PFSK-1 (cell line): ENCODE measurements around the gene TTBK2.

Experiments
- FOXP2 ChIP-seq: optimal IDR thresholded peaks from 2 replicates; pipeline ENCODE3; 2011; ENCODE audit warnings: borderline replicate concordance, control low read depth, inconsistent platforms; ENCODE audit not compliant: insufficient read depth; ENCODE audit errors: extremely low read length, extremely low read depth
- POLR2AphosphoS5 ChIP-seq: IDR thresholded peaks from 2 replicates; pipeline ENCODE4 v1.6.1; 2012; ENCODE audit warnings: low read depth, mild to moderate bottlenecking, control low read depth, low read length, moderate library complexity
- REST ChIP-seq, 2 experiments: IDR thresholded peaks; 2 replicates each; pipeline versions ENCODE4 v1.6.1 to v1.8.0; 2011 to 2012; ENCODE audit warnings: low read depth in 2 of 2, low read length in 2 of 2, control low read depth in 1 of 2, inconsistent platforms in 1 of 2, mild to moderate bottlenecking in 1 of 2, moderate library complexity in 1 of 2; ENCODE audit not compliant: insufficient read depth in 1 of 2
- SIN3A ChIP-seq: IDR thresholded peaks from 2 replicates; pipeline ENCODE4 v1.6.1; 2012; ENCODE audit warnings: mild to moderate bottlenecking, low read length, moderate library complexity, borderline replicate concordance; ENCODE audit not compliant: insufficient read depth
- TAF1 ChIP-seq: IDR thresholded peaks from 2 replicates; pipeline ENCODE4 v1.6.1; 2012; ENCODE audit warnings: low read length, control low read depth, borderline replicate concordance; ENCODE audit not compliant: insufficient read depth

The TTBK2 gene

GRCh38 chr15:42693942-42694341, 226.6 kb downstream of the TTBK2 start:
- TF ChIP-seq TAF1 (no peak), FOXP2 (no peak)

GRCh38 chr15:42693496-42693895, 227.1 kb downstream of the TTBK2 start:
- no peak for TF ChIP-seq REST (IDR thresholded peaks at IDR 0.05; ENCODE audit: insufficient read depth in 1 of 2, low read depth in 2 of 2, low read length in 2 of 2)
- no peak for TF ChIP-seq TAF1
- no peak for TF ChIP-seq SIN3A
- TF ChIP-seq POLR2AphosphoS5: no peak

GRCh38 chr15:42692997-42693396, 227.6 kb downstream of the TTBK2 start:
- TF ChIP-seq REST (IDR thresholded peaks at IDR 0.05; ENCODE audit: insufficient read depth in 1 of 2, low read depth in 2 of 2, low read length in 2 of 2): no peak
- no peak for TF ChIP-seq SIN3A
- TF ChIP-seq TAF1: no peak
- no peak for TF ChIP-seq POLR2AphosphoS5
- TF ChIP-seq FOXP2: no peak

GRCh38 chr15:42692536-42692935, 228.0 kb downstream of the TTBK2 start:
- no peak for TF ChIP-seq TAF1
- no peak for TF ChIP-seq SIN3A
- no peak for TF ChIP-seq POLR2AphosphoS5
- no peak for TF ChIP-seq REST (IDR thresholded peaks at IDR 0.05; ENCODE audit: insufficient read depth in 1 of 2, low read depth in 2 of 2, low read length in 2 of 2)
- TF ChIP-seq FOXP2: no peak

GRCh38 chr15:42691770-42692169, 228.8 kb downstream of the TTBK2 start:
- TF ChIP-seq REST (IDR thresholded peaks at IDR 0.05; ENCODE audit: insufficient read depth in 1 of 2, low read depth in 2 of 2, low read length in 2 of 2) (no peak), FOXP2 (no peak), POLR2AphosphoS5 (no peak), SIN3A (no peak), TAF1 (no peak)
